IPS-11a (cell line): ENCODE results near the gene FYN.
"Not testable (repeated sequence)": the region's sequence is repeated elsewhere in the genome, so short reads cannot be mapped to it uniquely, and the experiment has no call there.

Experiments used
- H3K4me3 ChIP-seq: one replicate; pipeline ENCODE4 v1.5.1; 2013; ENCODE audit warnings: low read depth, low read length, control low read depth

The FYN gene

DNA sequence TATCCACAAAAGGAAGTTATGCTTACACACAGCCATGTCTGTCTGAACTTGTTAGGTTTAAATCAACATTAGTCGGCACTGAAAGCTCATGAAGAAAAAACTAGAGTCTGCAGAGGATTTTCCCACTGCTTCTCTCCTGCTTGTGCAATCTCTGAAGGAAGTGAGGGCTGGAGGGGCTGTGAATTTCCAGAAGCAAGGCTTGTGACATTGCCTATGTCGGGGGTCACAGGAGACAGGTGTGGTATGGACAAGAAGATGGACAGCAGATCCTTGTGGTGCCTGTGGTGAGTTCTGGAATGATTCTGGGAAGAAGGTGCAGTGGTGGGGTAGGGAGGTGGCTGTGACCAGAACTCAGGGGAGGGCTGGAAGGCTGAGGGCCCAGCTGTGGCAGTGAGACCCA, 183.3 kb downstream of the FYN start:
- no peak overlapping the region for H3K4me3 ChIP-seq

DNA sequence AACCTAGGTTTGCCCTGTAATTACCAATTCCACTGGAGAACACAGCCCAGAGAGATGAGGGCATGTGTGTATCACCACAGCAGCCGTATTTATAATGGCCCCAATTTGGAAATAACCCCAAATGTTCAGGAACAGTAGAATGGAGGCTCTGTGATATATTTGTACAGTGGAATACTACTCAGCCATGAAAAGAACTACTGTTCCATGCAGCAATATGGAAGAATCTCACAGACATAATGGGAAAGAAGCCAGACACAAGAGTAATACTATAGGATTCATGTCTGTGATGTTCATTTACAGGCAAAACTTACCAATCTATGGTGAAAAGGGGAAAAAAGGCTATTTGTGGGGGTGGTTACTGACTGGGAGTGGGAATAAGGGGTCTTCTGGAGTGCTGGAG, 183.8 kb downstream of the FYN start:
- no peak overlapping the region for H3K4me3 ChIP-seq

GRCh38 chr6:111688331-111688730, 184.9 kb downstream of the FYN start:
- no peak overlapping the region for H3K4me3 ChIP-seq

GRCh38 chr6:111687652-111688051, 185.6 kb downstream of the FYN start:
- H3K4me3 ChIP-seq: no peak overlapping the region

- no peak overlapping the region for H3K4me3 ChIP-seq
These were observed 186.4 kb downstream of the FYN start for GRCh38 chr6:111686932-111687266.

DNA sequence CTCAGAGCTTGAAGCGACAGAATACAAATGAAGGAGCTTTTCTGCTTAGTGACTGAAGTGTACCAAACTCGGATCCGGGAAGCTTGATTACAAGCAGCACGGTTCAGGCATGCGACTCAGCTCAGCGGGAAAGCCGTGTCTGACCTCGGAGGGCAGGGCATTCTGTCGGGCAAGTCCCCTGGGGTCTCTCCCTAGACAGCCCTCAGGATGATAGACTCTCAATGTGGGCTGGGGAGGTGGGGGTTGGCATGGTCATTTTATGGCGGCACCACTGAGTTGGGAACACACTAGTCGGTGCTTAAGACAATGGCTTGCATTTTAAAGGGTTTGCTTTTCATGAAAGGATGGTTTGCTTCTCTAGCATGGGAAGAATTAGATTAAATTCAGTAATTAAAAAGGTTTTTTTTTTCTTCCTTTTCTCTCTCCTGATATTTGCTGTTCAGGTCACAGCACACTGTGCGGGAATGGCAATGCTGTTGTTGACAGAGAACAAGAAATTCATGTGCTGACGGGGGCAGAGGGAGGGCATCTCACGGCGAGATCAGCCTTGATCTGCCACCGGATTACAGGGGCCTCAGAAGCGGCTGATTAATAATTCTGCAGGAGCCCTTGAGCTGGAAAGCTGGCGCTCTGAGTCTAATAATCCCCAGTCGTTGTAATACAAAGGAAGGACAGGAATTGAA, 186.9 kb downstream of the FYN start:
- H3K4me3 ChIP-seq: no peak overlapping the region

- H3K4me3 ChIP-seq: no peak overlapping the region
These were observed 187.7 kb downstream of the FYN start for GRCh38 chr6:111685526-111685925.

- H3K4me3 ChIP-seq: no peak overlapping the region
These were observed 188.2 kb downstream of the FYN start for GRCh38 chr6:111685058-111685457.

- H3K4me3 ChIP-seq: no peak overlapping the region
These were observed 189.4 kb downstream of the FYN start for GRCh38 chr6:111683749-111684267.

- H3K4me3 ChIP-seq: no peak overlapping the region
These were observed 190.1 kb downstream of the FYN start for GRCh38 chr6:111683157-111683556.

DNA sequence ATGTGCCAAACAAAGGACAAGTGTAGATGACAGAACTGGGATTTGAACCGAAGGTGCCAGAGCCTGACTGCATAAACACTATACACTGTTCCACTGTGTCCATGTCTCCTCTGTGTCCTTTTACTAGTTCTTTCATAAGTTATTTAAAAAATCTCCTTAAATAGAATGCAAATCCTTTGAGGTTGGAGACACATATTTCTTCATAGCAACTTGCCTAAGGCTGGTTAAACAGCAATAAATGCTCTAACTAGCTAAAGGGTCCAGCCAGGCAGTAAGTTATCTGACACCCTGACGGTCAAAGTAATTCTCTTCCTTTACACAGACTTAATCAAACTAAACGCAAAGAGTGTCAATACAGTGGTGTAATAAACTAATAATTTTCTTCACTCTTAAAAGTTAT, 191.4 kb downstream of the FYN start:
- H3K4me3 ChIP-seq: no peak overlapping the region

DNA sequence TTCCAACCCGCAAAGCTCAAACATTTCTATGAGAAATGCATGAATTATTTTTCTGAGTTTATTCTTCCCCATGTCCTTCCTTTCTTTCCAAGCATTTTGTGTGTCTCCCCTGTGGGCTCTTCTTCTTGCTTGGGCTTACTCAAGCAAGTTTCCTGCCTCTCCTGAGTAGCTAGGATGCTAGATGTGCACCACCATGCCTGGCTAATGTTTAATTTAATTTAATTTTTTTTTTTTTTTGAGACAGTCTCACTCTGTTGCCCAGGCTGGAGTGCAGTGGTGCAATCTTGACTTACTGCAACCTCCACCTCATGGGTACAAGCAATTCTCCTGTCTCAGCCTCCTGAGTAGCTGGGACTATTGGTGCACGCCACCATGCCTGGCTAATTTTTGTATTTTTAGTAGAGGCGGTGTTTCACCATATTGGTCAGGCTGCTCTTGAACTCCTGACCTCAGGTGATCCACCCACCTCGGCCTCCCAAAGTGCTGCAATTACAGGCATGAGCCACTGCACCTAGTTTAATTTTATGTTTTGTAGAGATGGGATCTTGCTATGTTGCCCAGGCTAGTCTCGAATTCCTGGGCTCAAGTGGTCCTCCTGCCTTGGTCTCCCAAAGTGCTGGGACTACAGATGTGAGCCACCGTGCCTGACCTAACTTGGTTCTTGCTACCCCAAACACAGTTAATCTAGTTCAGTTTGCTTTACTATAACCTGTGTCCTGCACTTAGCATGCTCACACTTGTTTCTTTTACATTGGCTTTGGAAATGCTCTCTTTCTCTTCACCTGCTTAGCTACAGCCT, 192.2 kb downstream of the FYN start:
- not testable (repeated sequence) for H3K4me3 ChIP-seq

DNA sequence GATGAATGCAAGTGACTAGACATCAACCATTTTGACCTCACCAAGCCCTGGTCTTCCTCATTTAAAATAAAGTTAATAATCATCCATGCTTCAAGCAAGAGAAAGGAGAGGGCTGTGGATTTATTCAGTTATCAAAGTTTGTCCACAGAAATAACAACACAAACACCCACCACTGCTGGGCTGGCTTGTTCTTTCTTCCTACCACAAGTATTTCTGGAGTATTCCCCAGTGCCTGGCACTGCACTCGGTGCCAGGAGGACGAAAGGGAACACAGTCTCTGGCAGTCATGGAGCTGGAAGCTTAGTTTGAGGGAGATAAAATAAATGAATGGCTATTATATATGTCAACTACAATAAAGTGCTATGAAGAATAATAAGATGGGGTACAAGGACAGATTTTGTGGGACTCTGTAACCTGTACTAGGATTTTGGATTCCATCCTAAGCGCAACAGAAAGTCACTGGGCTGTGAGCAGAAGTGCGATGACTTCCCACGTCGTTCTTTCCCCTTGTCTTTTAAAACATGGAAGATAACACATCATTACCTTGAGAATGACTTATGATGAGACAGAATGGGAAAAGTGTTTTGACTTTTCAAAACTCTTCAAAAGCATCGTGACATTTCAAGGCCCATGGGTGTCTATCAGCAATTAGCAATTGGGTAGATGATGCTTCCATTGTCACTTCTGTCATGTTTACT, 193.1 kb downstream of the FYN start:
- H3K4me3 ChIP-seq: no peak overlapping the region

DNA sequence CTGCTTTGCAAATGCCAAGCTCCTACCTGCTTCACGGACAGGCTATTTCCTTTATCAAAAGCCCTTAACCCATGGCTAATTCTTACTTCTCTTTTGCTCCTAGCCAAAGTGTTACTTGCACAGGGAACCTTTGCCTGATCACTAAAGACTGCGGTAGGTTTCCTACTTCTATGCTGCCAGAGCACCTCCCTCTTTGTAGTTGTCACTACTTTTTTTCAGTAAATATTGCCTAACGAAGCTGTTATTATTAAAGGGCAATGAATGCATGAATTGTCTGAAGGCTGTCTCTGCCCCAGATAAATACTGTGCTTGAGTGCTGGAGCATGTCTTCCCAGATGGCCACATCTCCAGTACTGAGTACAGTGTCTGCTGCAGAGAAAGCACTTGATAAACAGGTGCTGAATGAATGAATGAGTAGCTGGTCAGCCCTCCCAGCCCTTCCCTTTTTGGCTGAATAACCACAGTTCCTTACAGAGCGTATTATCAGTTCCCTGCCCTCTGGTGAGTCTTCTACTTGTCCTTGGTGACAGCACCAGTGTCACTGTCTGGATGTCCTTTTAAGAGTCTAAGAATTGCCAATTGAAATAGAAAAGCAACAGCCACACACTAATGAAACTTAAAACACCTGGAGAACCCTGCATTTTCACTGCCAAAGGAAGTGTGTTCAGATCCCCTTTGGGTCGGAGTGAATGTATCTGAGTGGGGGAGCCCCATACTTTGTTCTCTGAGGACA, 194.0 kb downstream of the FYN start:
- no peak overlapping the region for H3K4me3 ChIP-seq

GRCh38 chr6:111677249-111677990, 195.8 kb downstream of the FYN start:
- H3K4me3 ChIP-seq: no peak overlapping the region

- H3K4me3 ChIP-seq: no peak overlapping the region
These were observed 196.9 kb downstream of the FYN start for GRCh38 chr6:111676383-111676782.

- no peak overlapping the region for H3K4me3 ChIP-seq
These were observed 198.4 kb downstream of the FYN start for GRCh38 chr6:111674883-111675282.

DNA sequence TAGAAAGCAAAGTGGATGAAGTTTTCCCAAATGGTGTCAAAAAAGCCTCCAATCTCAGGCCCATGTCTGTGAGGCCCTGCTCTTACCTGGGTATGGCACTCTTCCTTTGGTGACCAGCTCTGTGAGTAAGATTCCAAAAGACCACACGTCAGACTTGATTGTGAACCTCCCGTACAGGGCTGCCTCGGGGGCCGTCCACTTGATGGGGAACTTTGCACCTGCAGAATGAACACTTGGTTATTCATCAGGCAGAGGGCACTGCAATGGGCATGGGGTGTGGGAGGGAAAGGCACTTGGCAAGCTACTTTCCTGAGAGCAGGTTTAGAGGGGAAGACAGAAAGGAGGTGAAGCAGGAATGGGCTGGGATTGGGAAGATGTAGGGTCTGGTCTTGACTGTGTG, 198.8 kb downstream of the FYN start:
- no peak overlapping the region for H3K4me3 ChIP-seq

DNA sequence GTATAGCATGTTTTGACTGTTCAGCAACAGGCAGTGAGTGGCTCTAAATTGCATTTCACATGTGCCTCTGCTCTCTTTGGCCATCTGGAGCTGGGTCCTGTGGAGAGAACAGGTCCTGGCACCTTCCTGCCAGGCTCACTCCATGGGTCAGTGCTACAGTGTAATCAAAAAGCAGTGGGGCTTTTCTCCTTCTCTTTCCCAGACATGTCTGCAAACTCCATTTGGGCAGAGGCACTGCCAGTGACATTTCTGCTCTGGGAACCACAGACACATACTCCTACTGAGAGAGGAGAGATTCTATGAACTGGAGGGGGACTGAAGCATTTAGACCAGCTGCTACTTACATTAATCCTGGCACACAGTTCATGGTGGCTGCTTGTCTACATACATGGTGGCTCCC, 199.3 kb downstream of the FYN start:
- H3K4me3 ChIP-seq: no peak overlapping the region

DNA sequence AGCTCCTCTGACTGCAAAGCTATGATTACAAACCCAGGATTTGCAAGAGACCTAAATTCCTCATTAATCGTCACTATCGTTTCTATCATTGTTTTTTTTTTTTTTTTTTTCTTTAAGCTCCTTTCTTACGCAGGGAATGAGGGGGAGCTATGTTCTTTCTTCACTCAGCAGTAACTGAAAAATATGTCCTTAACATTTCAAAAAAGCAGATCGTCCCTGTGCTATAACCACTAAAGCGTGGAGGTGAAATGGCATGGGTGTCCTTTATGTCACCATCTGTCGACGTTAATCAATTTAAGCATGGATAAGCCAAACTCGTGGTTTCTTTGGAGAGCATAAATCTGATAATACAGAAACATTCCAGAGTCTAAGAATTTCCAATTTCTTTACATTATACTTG, 199.7 kb downstream of the FYN start:
- no peak overlapping the region for H3K4me3 ChIP-seq
